Raji (cell line): ENCODE data around the gene CAPSL.

Experiments
- POLR2A ChIP-seq: IDR thresholded peaks from 2 replicates; pipeline ENCODE4 v1.6.1; 2011; ENCODE audit warnings: low read depth, low read length, control low read depth; ENCODE audit not compliant: insufficient read depth

The CAPSL gene

DNA sequence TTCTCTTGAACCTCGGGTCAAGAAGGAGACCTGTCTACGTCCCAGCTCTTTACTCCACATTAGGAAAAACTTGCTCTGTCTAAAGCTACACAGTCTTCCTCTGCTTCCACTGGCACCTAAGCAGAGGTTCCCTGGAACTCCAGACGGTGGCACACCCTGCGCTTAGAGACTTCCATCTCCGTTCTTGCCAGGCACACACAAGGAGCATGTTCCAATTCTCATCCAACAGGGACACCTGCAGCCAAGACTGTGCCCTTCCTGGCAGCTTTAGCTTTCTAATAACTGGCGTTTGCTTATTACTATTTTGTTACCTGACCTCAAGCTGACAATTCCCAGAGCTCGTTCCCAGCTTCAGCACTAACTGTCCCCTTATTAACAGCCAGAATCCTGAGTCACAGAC lies 16.0 kb downstream of the CAPSL start:
- TF ChIP-seq POLR2A: no peak

DNA sequence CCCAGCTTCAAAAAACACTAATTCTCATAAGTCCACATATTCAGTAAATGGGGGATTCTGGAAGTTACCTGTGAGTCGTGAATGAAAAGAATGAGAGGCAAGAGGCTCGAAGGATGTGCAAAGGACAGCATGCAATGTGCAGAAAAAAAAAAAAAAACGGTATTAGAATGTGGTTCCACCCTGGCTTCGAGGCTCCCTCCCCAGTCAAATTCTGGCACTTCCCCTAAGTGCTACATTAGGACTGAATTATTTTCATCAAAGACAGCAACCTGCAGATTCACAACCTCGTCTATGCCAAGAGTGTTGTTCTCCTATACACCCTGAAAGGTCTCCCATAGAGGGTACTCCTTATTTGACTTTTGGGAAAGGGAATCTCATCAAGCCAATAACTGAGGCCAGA lies 16.5 kb downstream of the CAPSL start:
- no peak for TF ChIP-seq POLR2A

DNA sequence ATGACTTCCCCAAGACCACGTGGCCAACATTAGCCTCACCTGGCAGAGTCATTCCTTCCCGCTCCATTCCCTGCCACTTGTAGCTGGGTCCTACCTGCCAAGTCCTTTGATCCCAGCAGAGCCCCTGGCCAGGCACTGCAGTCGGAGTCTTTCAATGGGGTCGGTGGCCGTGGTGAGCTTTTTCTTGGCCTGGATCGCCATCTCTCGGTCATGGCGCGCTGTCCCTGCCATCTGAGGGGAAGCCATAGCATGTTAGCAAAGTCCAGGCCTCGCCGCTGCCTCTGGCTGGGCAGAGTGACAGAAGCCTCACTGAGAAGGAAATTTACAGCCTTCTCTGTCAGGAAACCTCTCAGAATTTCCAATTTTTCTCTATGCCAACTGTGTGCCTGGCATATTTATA lies 17.5 kb downstream of the CAPSL start:
- no peak for TF ChIP-seq POLR2A

- no peak for TF ChIP-seq POLR2A
Observed at GRCh38 chr5:35919191-35919590, 19.2 kb downstream of the CAPSL start.

DNA sequence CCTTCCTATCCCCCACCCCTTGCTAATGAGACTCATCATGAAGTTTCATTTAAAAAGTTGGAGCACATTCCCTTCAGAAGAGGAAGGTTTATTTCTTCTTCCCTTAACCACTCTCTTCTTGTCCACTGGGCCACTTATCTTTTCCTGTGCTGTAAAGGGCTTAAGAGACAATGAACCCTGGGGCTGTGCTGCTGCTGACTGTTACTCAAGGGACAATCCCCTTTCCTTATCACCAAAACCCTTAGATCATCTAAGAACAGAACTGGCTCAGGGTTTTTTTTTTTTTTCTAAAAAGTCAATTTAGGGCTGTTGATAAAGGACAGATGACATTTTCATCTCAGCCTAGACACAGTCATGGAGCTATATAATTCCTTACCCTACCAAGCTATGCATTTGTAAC lies 29.6 kb downstream of the CAPSL start:
- no peak for TF ChIP-seq POLR2A

DNA sequence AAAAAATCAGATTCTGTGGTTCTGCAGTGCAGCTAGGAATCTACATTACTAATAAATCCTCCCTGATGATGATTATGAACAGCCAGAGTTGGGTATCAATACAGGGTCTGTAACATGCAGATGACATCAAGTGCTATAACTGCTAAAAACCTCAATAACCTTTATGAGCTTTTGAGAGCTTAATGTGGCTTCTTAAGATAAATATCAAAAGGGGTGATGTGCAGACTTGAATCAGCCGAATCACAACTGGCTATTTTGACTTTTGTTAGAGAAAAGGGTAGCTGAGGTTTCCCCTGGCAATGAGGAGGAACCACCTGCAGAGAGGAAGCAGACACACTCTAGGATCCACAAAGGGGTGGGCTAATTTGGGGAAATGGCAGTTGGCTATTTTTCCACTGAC lies 30.2 kb downstream of the CAPSL start:
- peak; percentile 32; the same call in 1 of the 2 replicates for TF ChIP-seq POLR2A

DNA sequence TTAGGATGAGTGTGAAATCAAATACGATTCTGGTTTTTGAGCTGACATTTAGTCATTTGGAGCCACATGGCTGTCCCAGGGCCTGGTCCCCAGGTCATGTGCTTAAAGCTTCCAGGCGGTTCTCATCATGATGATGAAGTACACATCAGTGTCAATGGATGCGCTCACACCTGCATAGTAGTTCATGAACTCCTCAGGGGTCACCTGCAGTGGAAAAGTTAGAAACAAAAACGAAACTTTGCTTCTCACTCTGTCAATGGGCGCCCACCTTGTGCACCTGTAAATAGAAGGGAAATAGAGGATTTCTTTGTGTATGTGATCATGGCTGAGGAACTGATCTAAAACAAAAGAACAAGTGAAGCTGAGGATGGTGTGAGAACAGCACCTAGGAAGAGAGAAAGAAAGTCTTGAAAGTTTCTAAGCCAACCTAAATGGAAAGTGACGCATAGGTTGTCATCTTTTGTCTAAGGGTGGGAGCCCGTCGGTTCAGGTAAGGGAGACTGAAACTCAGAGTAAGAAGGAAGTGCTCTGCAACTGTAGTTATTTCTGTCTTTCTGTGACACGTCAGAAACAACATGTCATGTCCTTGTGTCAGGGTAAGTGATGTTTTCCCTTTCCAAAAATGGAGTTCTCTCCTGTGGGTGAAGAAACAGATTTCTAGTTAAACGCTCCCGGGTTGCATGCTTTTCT lies 33.8 kb downstream of the CAPSL start:
- no peak for TF ChIP-seq POLR2A

DNA sequence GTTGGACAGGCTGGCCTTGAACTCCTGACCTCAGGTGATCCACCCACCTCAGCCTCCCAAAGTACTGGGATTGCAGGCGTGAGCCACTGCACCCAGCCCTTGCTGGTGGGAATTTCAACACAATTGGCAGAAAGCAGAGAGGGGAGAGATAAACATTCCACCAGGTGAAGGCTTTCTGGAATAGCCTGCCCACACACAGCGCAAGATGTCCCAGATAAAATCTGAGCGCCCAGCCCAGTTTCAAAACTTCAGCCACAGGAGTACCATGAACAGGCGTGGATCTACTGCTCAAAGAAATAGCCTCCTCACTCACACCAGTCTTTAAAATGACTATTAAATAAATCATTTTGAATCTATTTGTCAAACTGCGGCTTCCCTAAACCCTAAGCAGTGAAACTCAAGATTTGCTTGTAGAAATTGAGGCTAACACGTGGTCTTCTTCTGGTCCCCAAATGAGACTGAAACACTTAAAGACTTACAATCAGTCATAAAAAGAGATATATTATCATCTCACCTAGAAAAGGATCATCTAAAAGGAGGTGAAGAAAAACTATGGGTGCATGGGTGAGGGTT lies 34.7 kb downstream of the CAPSL start:
- TF ChIP-seq POLR2A: no peak

DNA sequence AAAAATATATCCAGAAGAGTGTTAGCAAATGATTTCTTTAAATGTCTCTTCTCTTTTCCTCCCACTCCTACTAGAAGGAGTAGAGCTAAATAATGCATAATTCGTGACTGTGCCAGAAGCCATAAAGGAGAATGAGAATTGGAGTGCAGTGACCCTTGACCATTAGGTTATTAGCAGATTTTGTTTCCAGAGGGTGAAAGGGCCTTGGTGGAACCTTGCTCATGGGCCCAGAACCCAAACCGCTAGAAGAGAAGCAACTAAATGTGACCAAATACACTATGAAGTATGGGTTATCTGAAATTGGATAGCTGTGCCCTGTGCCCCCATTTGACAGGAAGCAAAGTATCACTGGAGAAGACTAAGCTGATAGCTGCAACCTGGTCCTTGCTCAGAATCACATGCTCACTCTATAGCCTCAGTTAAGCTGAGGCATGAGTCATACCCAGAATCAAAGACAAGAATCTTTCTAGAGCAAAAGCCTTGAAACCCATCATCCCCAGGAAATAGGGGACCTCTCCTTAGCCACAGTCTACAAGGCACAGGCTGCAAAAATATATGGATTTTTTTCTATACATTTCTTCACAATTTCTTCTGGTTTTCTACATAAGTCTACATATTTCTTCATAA lies 36.3 kb downstream of the CAPSL start:
- no peak for TF ChIP-seq POLR2A

DNA sequence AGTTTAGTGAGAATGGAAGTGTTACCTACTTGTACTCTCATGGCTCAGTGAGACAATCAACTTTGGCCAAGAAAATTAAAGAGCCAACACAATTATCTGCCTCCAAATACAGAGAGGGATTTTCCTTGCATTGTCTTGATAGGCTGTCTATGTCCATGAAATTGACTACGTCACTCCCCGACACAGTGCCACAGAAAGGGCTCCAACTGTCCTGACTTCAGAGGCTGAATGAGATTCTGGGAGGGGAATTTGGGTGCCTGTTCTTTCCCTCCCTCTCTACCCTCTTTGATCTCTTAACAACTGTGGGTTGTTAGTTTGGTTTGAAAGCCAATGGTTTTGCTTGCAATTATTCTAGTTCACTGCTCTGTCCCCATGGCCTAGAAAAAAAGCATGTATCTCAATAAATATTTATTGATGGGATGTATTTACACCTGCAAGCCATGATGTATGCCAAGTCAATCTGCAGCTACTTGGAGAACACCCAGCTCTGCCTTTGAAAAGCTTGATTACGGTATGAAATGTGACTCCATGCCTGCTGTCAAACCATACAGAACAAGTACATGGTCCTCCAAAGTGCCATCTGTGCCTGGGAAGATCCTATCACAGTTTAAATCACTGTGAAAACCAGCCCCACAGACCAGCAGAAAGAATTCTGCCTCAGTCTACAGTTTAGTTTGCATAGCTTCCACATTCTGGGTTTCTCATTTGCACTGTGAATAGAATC lies 37.3 kb downstream of the CAPSL start:
- no peak for TF ChIP-seq POLR2A

DNA sequence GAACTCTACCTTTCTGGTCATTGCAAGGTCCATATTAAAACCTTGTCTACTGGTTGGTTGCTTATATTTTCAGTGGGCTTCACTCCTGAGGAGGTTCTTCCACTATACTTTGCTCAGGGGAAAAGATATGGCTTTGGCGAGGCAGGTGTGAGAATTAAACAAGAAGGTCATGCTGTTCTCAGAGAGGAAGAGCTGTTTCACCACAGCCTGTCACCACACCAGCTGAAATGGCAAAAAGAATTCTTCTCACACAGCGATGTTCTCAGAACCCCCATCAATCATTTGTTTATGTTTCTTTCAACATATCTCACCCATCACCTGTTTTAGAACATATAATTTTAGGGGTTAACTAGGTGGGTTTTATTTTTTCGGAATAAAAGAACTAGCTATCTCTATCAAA lies 38.6 kb downstream of the CAPSL start:
- no peak for TF ChIP-seq POLR2A

DNA sequence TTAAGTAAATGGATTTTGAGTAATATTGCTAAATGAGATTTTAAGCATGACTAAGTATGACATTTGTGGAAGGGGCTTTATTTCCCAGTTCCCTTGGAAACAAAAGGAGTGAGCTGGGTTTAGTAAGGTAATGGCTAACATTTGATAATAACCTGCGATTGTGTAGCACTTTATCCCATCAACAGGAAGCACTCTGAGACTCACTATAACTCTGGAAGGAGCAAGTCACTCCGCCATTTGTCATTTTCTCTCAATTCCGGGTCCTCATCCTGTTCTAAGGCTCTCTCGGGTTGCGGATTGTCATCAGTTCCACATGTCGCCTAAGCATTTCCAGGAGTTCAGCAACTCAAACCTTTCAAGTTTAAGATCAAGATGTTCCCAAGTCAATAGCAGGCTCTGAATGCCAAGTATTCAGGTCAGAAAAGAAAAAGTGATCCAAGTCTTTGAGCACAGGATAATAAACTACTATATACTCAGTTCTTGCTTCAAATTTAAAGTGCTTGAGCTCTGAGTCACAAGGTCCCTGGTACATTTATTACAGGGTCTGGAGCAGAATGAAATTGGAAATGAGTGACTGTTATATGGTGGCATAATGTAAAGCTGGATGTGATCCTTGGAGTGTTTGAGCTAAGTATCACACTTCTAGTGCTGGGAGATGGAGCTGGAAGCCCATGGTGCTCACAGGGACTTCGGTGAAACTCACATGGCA lies 39.3 kb downstream of the CAPSL start:
- TF ChIP-seq POLR2A: no peak

GRCh38 chr5:35894131-35894530 lies 44.3 kb downstream of the CAPSL start:
- no peak for TF ChIP-seq POLR2A

- no peak for TF ChIP-seq POLR2A
Observed at GRCh38 chr5:35890021-35891020, 48.1 kb downstream of the CAPSL start.
